Activated T-helper 1 cell treated with Interleukin-2 at 50 U/mL for 16 hours (primary cell): ENCODE measurements around the gene ZNF30.
"Not testable (repeated sequence)": the region's sequence is repeated elsewhere in the genome, so short reads cannot be mapped to it uniquely, and the experiment has no call there.

ENCODE experiments used
- DNase-seq: peaks from one replicate; pipeline ENCODE4 v3.0.0-alpha.2; 2020; ENCODE audit warnings: low read depth

ZNF30 gene

GRCh38 chr19:34926685-34927375, at the start of gene ZNF30:
TSS of gene ZNF30 (plus strand) at chr19:34926903. CDS start at chr19:34929948, 3,045 bp downstream.
- peak; percentile 63 for DNase-seq

- no peak for DNase-seq
These were observed 47.1 kb upstream of the ZNF30 start for GRCh38 chr19:34879563-34879962.

- no peak for DNase-seq
These were observed 46.7 kb upstream of the ZNF30 start for GRCh38 chr19:34880034-34880433.

GRCh38 chr19:34881982-34882381, 44.7 kb upstream of the ZNF30 start:
- no peak for DNase-seq

GRCh38 chr19:34888091-34888490, 38.6 kb upstream of the ZNF30 start:
- DNase-seq = no peak

- no peak for DNase-seq
These were observed 26.5 kb upstream of the ZNF30 start for GRCh38 chr19:34900245-34900644.

- DNase-seq = no peak
These were observed 21.8 kb upstream of the ZNF30 start for GRCh38 chr19:34904664-34905527.

- no peak for DNase-seq
These were observed 15.9 kb upstream of the ZNF30 start for GRCh38 chr19:34910770-34911169.

GRCh38 chr19:34917144-34917543, 9.6 kb upstream of the ZNF30 start:
- not testable (repeated sequence) for DNase-seq

GRCh38 chr19:34918190-34918589, 8.5 kb upstream of the ZNF30 start:
- DNase-seq = no peak

GRCh38 chr19:34920090-34920786, 6.5 kb upstream of the ZNF30 start:
- not testable (repeated sequence) for DNase-seq

- no peak for DNase-seq
These were observed 1.3 kb upstream of the ZNF30 start for GRCh38 chr19:34925278-34925855.

- no peak for DNase-seq
These were observed 380 bp upstream of the ZNF30 start for GRCh38 chr19:34926361-34926684.

- no peak for DNase-seq
These were observed 5.8 kb downstream of the ZNF30 start for GRCh38 chr19:34932494-34932893.

- DNase-seq = no peak
These were observed 9.5 kb downstream of the ZNF30 start for GRCh38 chr19:34936184-34936583.

GRCh38 chr19:34938886-34939285, 12.2 kb downstream of the ZNF30 start:
- DNase-seq = no peak

GRCh38 chr19:34943861-34944573, 17.3 kb downstream of the ZNF30 start:
- DNase-seq = no peak

GRCh38 chr19:34953092-34953491, 26.4 kb downstream of the ZNF30 start:
- DNase-seq = no peak

- DNase-seq = no peak
These were observed 31.4 kb downstream of the ZNF30 start for GRCh38 chr19:34957830-34958751.

- DNase-seq = no peak
These were observed 32.3 kb downstream of the ZNF30 start for GRCh38 chr19:34959021-34959420.
